Measurements from ENCODE around the gene SFSWAP. TPM values are rescaled to one million over a fixed set of nuclear protein-coding genes. Genes with fewer than 3 reads are reported as not detected.

SFSWAP gene
- total and polyA plus RNA-seq, 2 of the 8 experiments (the other 6 are each of a cell fraction or from before 2014, with no cell fraction given) = 36.5 to 49.5 TPM

DNA sequence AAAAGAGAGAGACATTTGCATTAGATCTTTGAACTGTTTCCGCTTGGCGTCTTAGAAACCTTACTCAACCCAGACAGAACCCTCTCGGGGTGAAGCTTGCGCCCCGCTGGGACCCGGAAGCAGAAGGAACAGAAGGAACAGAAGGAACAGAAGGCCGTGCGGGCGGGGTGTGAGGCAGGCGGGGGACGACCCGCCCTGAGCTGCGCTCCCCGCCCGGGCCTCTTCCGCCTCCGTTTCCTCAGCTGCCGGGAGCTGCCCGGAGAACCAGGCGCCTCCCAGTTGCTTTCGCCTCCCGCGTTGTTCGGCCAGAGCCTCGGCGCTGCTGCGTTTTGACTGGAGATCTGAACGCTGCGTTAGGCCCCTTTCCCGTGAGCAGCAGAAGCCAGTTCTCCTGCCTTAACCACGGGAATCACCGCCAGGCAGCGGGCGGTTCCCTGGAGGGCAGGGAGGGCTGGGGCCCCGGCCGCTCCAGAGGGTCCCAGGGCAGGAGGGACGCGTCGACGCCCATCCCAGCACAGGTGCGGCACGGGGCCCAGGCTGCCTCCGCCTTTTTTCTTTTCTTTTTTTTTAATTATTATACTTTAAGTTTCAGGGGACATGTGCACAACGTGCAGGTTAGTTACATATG lies 98.0 kb downstream of the SFSWAP start:
- H2BK5ac ChIP-seq (ENCODE audit: low read depth, low read length) = no peak overlapping the region
- no peak overlapping the region for H3K14ac ChIP-seq (ENCODE audit: insufficient read length)
- peak overlapping the region; percentile 39; the same call in 1 of the 2 replicates for H2BK12ac ChIP-seq (ENCODE audit: low read depth, low read length)
- no peak overlapping the region for H4K91ac ChIP-seq (replicated peaks; ENCODE audit: insufficient read length, low read length)
- no peak overlapping the region for H2BK15ac ChIP-seq (ENCODE audit: low read length)
- H3K27ac ChIP-seq (ENCODE audit: low read depth, low read length) = no peak overlapping the region
- WGBS, 2 experiments (ENCODE audit: extremely low coverage in 1 of 2, insufficient coverage in 1 of 2, insufficient read length in 1 of 2, insufficient replicate concordance in 2 of 2, low coverage in 1 of 2, low lambda C conversion rate in 2 of 2, missing lambda C conversion rate in 1 of 2) = 79% methylated on average over 29 of the region's 44 CpGs; no CpG with 5 or more reads in 1 of the 2 experiments
- no peak overlapping the region for H3K4ac ChIP-seq (replicated peaks; ENCODE audit: insufficient read length, low read depth, low read length)
- H3K4me2 ChIP-seq (ENCODE audit: insufficient read depth in 1 of 2, low read depth in 2 of 2, low read length in 2 of 2) = no peak overlapping the region
- H2AFZ ChIP-seq (ENCODE audit: low read length) = no peak overlapping the region
- CTCF ChIA-PET (ENCODE audit: partially characterized antibody) = interaction anchor here (1.2 to 1.8 kb wide), 3 partner anchors 10 to 53 kb away, joined by 4 to 9 read pairs (median 4); no protein-coding TSS in a partner anchor
- H2AK5ac ChIP-seq (ENCODE audit: low read depth, low read length) = no peak overlapping the region
- H3K56ac ChIP-seq (replicated peaks; ENCODE audit: insufficient read length, low read depth, low read length) = no peak overlapping the region
- H2BK120ac ChIP-seq (replicated peaks; ENCODE audit: low read depth, low read length) = no peak overlapping the region
- H3K23me2 ChIP-seq (ENCODE audit: low read depth, low read length) = no peaks in the 10 kb centered on the region
- no peaks in the 10 kb centered on the region for H3K79me2 ChIP-seq (ENCODE audit: control insufficient read depth in 1 of 2, insufficient read depth in 2 of 2, low read length in 2 of 2)
- H3K4me1 ChIP-seq (replicated peaks in 1 of 4; ENCODE audit: control insufficient read depth in 3 of 4, insufficient read depth in 4 of 4, low read length in 3 of 4) = peaks cover 0 to 7% (median 3%) of the 10 kb centered on the region in 4 experiments; a peak in 3 of 7 replicates
- H3K23ac ChIP-seq (ENCODE audit: insufficient read length) = no peak overlapping the region
- H3K36me3 ChIP-seq (ENCODE audit: control insufficient read depth in 2 of 4, insufficient read depth in 4 of 4, low read length in 3 of 4) = no peaks in the 10 kb centered on the region
- no peak for FAIRE-seq
- H4K8ac ChIP-seq (ENCODE audit: extremely low read depth, insufficient read depth, low read length) = 0 out of 2 replicates have a peak overlapping the region, but pooled peaks have one; percentile 68
- H3K27me3 ChIP-seq (replicated peaks in 1 of 4; ENCODE audit: control insufficient read depth in 3 of 4, extremely low read depth in 1 of 4, insufficient read depth in 3 of 4, low read length in 3 of 4) = no peaks in the 10 kb centered on the region
- no peak overlapping the region for H3K18ac ChIP-seq (ENCODE audit: extremely low read depth, low read length)
- POLR2A ChIA-PET (ENCODE audit: partially characterized antibody) = no interaction called here
- no peak overlapping the region for H4K5ac ChIP-seq (ENCODE audit: insufficient read length, low read depth, low read length)
- no peak overlapping the region for H2BK20ac ChIP-seq (ENCODE audit: low read length)
- H3K79me1 ChIP-seq (ENCODE audit: low read depth, low read length) = no peaks in the 10 kb centered on the region
- H3K9ac ChIP-seq (replicated peaks in 1 of 4; ENCODE audit: extremely low read depth in 1 of 4, low read depth in 3 of 4, low read length in 3 of 4) = no peak overlapping the region
- peaks cover 3 to 6% of the 10 kb centered on the region in 2 experiments; a peak in 2 of 4 replicates for H3K9me3 ChIP-seq (ENCODE audit: insufficient read depth in 2 of 2, low read depth in 1 of 2, low read length in 1 of 2)
- H4K20me1 ChIP-seq (replicated peaks in 1 of 2; ENCODE audit: control insufficient read depth in 1 of 2, insufficient read depth in 2 of 2, low read length in 2 of 2) = no peaks in the 10 kb centered on the region
- no peak overlapping the region for H3K4me3 ChIP-seq (ENCODE audit: extremely low read depth in 1 of 4, insufficient read depth in 2 of 4, low read depth in 3 of 4, low read length in 4 of 4)
- no peak for DNase-seq (ENCODE audit: low read depth in 1 of 2, low spot score in 2 of 2)
- TF ChIP-seq POLR2A (IDR thresholded peaks at IDR 0.05; ENCODE audit: control extremely low read depth in 1 of 2, low read depth in 2 of 2, low read length in 2 of 2) (no peak), JUN (IDR thresholded peaks at IDR 0.05; ENCODE audit: low read depth, low read length) (no peak), E2F6 (IDR thresholded peaks at IDR 0.05) (no peak), SP2 (IDR thresholded peaks at IDR 0.05; ENCODE audit: low read length) (no peak), TEAD4 (IDR thresholded peaks at IDR 0.05; ENCODE audit: low read depth, low read length) (no peak), SP1 (IDR thresholded peaks at IDR 0.05; ENCODE audit: low read depth, low read length) (no peak), TAF7 (optimal IDR thresholded peaks at IDR 0.05; ENCODE audit: borderline replicate concordance, low read depth, low read length) (no peak), CHD2 (IDR thresholded peaks at IDR 0.05; ENCODE audit: low read length) (no peak), CHD1 (IDR thresholded peaks at IDR 0.05; ENCODE audit: low read depth, low read length) (no peak), CBX8 (IDR thresholded peaks at IDR 0.05; ENCODE audit: borderline replicate concordance, low read depth, low read length) (no peak), SIN3A (conservative IDR thresholded peaks at IDR 0.05 in 1 of 2, IDR thresholded peaks at IDR 0.05 in 1 of 2; ENCODE audit: low read depth in 1 of 2, low read length in 2 of 2) (no peak)
- TF ChIP-seq, protein P1, sequence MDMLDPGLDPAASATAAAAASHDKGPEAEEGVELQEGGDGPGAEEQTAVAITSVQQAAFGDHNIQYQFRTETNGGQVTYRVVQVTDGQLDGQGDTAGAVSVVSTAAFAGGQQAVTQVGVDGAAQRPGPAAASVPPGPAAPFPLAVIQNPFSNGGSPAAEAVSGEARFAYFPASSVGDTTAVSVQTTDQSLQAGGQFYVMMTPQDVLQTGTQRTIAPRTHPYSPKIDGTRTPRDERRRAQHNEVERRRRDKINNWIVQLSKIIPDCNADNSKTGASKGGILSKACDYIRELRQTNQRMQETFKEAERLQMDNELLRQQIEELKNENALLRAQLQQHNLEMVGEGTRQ (IDR thresholded peaks at IDR 0.05; ENCODE audit: low read length) = no peak
